Iris pigment epithelial cell (primary cell): ENCODE results near the gene PKLR.

Experiments
- DNase-seq: peaks from one replicate; pipeline ENCODE4 v3.0.0-alpha.2; 2011; ENCODE audit warnings: low read depth

The PKLR gene

GRCh38 chr1:155285063-155285462, 16.2 kb downstream of the PKLR start:
- DNase-seq: no peak

- DNase-seq: no peak
Measured at GRCh38 chr1:155284476-155284875, 16.8 kb downstream of the PKLR start.

- no peak for DNase-seq
Measured at GRCh38 chr1:155282488-155283091, 18.6 kb downstream of the PKLR start.

GRCh38 chr1:155279268-155279667, 22.0 kb downstream of the PKLR start:
- DNase-seq: no peak

- no peak for DNase-seq
Measured at GRCh38 chr1:155278689-155279160, 22.5 kb downstream of the PKLR start.

- peak; percentile 28 for DNase-seq
Measured at GRCh38 chr1:155277902-155278688, 23.1 kb downstream of the PKLR start.

- peak; percentile 92 for DNase-seq
Measured at GRCh38 chr1:155277070-155277901, 24.0 kb downstream of the PKLR start, which contains the start of gene HCN3. TSS of gene HCN3 (plus strand) at chr1:155277463. CDS start at chr1:155277591, 128 bp downstream.

- peak; percentile 95 for DNase-seq
Measured at GRCh38 chr1:155273343-155274245, 27.6 kb downstream of the PKLR start, which contains the start of gene CLK2. TSS of gene CLK2 (minus strand) at chr1:155273504. CDS start at chr1:155270977, 2,527 bp downstream.

- DNase-seq: peak; percentile 81
Measured at GRCh38 chr1:155272466-155273342, 28.5 kb downstream of the PKLR start.

GRCh38 chr1:155269381-155269780, 31.9 kb downstream of the PKLR start:
- DNase-seq: no peak

- no peak for DNase-seq
Measured at GRCh38 chr1:155268630-155269029, 32.6 kb downstream of the PKLR start.

GRCh38 chr1:155267373-155267772, 33.9 kb downstream of the PKLR start:
- no peak for DNase-seq

- DNase-seq: no peak
Measured at GRCh38 chr1:155266553-155266952, 34.7 kb downstream of the PKLR start.

- DNase-seq: no peak
Measured at GRCh38 chr1:155263067-155263466, 38.2 kb downstream of the PKLR start.

GRCh38 chr1:155261852-155262673, 39.2 kb downstream of the PKLR start, which contains the start of gene SCAMP3:
TSS of gene SCAMP3 (minus strand) at chr1:155262360. CDS start at chr1:155262151, 209 bp downstream.
- peak; percentile 100 for DNase-seq

- peak; percentile 20 for DNase-seq
Measured at GRCh38 chr1:155261493-155261851, 39.8 kb downstream of the PKLR start.

- no peak for DNase-seq
Measured at GRCh38 chr1:155260276-155260675, 41.0 kb downstream of the PKLR start.

- no peak for DNase-seq
Measured at GRCh38 chr1:155256058-155256852, 45.0 kb downstream of the PKLR start.
